ENCODE results near the gene RBM33.
"Not testable (repeated sequence)": the region's sequence is repeated elsewhere in the genome, so short reads cannot be mapped to it uniquely, and the experiment has no call there.

The RBM33 gene

GRCh38 chr7:155612658-155613057 is 31.8 kb upstream of the RBM33 start:
- Mint-ChIP-seq H3K4me3 (no peak overlapping the region), H3K27me3 (peaks cover 13% of the 10 kb centered on the region), H3K36me3 (ENCODE audit: low read depth) (peaks cover 10% of the 10 kb centered on the region), H3K27ac (no peak overlapping the region), H3K4me1 (no peaks in the 10 kb centered on the region), H3K9me3 (peaks cover 15% of the 10 kb centered on the region)
- ATAC-seq, result no peak
- no peak for DNase-seq

GRCh38 chr7:155615085-155615484 is 29.4 kb upstream of the RBM33 start:
- peaks cover 10% of the 10 kb centered on the region for H3K36me3 Mint-ChIP-seq (ENCODE audit: low read depth)
- not testable (repeated sequence) for H3K4me1 Mint-ChIP-seq, H3K4me3 Mint-ChIP-seq, ATAC-seq, DNase-seq, H3K27ac Mint-ChIP-seq
- peaks cover 12% of the 10 kb centered on the region for H3K27me3 Mint-ChIP-seq
- peaks cover 15% of the 10 kb centered on the region for H3K9me3 Mint-ChIP-seq

GRCh38 chr7:155618708-155619633 is 25.5 kb upstream of the RBM33 start:
- Mint-ChIP-seq H3K4me3 (no peak overlapping the region), H3K27me3 (no peaks in the 10 kb centered on the region), H3K36me3 (ENCODE audit: low read depth) (peaks cover 10% of the 10 kb centered on the region), H3K9me3 (peaks cover 15% of the 10 kb centered on the region), H3K27ac (no peak overlapping the region), H3K4me1 (no peaks in the 10 kb centered on the region)
- ATAC-seq (no peak), DNase-seq (no peak)

GRCh38 chr7:155619634-155620271 is 24.7 kb upstream of the RBM33 start:
- Mint-ChIP-seq H3K36me3 (ENCODE audit: low read depth) (peaks cover 10% of the 10 kb centered on the region), H3K27ac (no peak overlapping the region), H3K4me3 (no peak overlapping the region), H3K4me1 (no peaks in the 10 kb centered on the region), H3K27me3 (no peaks in the 10 kb centered on the region), H3K9me3 (peaks cover 14% of the 10 kb centered on the region)
- no peak for ATAC-seq
- DNase-seq, result no peak

- Mint-ChIP-seq H3K27me3 (no peaks in the 10 kb centered on the region), H3K27ac (no peak overlapping the region)
These were observed 24.0 kb upstream of the RBM33 start for GRCh38 chr7:155620497-155620896.

GRCh38 chr7:155621418-155621980 is 23.0 kb upstream of the RBM33 start:
- H3K27ac Mint-ChIP-seq, result no peak overlapping the region
- H3K4me3 Mint-ChIP-seq, result no peak overlapping the region
- H3K9me3 Mint-ChIP-seq, result peaks cover 7% of the 10 kb centered on the region
- peaks cover 5% of the 10 kb centered on the region for H3K36me3 Mint-ChIP-seq (ENCODE audit: low read depth)
- ATAC-seq (no peak), DNase-seq (no peak)
- H3K4me1 Mint-ChIP-seq, result no peaks in the 10 kb centered on the region
- no peaks in the 10 kb centered on the region for H3K27me3 Mint-ChIP-seq

More at GRCh38 chr7:155620497-155620896, 24.0 kb upstream of the RBM33 start:
- Mint-ChIP-seq H3K4me3 (no peak overlapping the region), H3K36me3 (ENCODE audit: low read depth) (peaks cover 5% of the 10 kb centered on the region), H3K9me3 (peaks cover 7% of the 10 kb centered on the region), H3K4me1 (no peaks in the 10 kb centered on the region)
- ATAC-seq, result no peak
- no peak for DNase-seq

- Mint-ChIP-seq H3K4me1 (no peaks in the 10 kb centered on the region), H3K9me3 (peaks cover 6% of the 10 kb centered on the region), H3K27ac (no peak overlapping the region), H3K27me3 (no peaks in the 10 kb centered on the region), H3K36me3 (ENCODE audit: low read depth) (no peaks in the 10 kb centered on the region), H3K4me3 (no peak overlapping the region)
- DNase-seq (no peak), ATAC-seq (no peak)
These were observed 20.0 kb upstream of the RBM33 start for GRCh38 chr7:155624412-155624811.

GRCh38 chr7:155625557-155625956 is 18.9 kb upstream of the RBM33 start:
- H3K4me3 Mint-ChIP-seq, result no peak overlapping the region
- ATAC-seq (no peak), DNase-seq (no peak)
- no peak overlapping the region for H3K27ac Mint-ChIP-seq
- peaks cover 14% of the 10 kb centered on the region for H3K9me3 Mint-ChIP-seq
- no peaks in the 10 kb centered on the region for H3K36me3 Mint-ChIP-seq (ENCODE audit: low read depth)
- peaks cover 4% of the 10 kb centered on the region for H3K4me1 Mint-ChIP-seq
- no peaks in the 10 kb centered on the region for H3K27me3 Mint-ChIP-seq

GRCh38 chr7:155629171-155629570 is 15.3 kb upstream of the RBM33 start:
- Mint-ChIP-seq H3K4me3 (no peak overlapping the region), H3K27ac (no peak overlapping the region), H3K36me3 (ENCODE audit: low read depth) (no peaks in the 10 kb centered on the region), H3K27me3 (peaks cover 3% of the 10 kb centered on the region), H3K4me1 (peaks cover 4% of the 10 kb centered on the region), H3K9me3 (peaks cover 27% of the 10 kb centered on the region)
- DNase-seq, result no peak
- ATAC-seq, result no peak

GRCh38 chr7:155631155-155631554 is 13.3 kb upstream of the RBM33 start:
- peaks cover 4% of the 10 kb centered on the region for H3K4me1 Mint-ChIP-seq
- DNase-seq, result no peak
- peaks cover 6% of the 10 kb centered on the region for H3K27me3 Mint-ChIP-seq
- H3K36me3 Mint-ChIP-seq (ENCODE audit: low read depth), result no peaks in the 10 kb centered on the region
- peaks cover 35% of the 10 kb centered on the region for H3K9me3 Mint-ChIP-seq
- H3K4me3 Mint-ChIP-seq, result no peak overlapping the region
- no peak overlapping the region for H3K27ac Mint-ChIP-seq
- ATAC-seq, result no peak

- DNase-seq (no peak), ATAC-seq (no peak)
- H3K27me3 Mint-ChIP-seq, result peaks cover 13% of the 10 kb centered on the region
- peaks cover 40% of the 10 kb centered on the region for H3K9me3 Mint-ChIP-seq
- H3K36me3 Mint-ChIP-seq (ENCODE audit: low read depth), result peaks cover 13% of the 10 kb centered on the region
- H3K4me3 Mint-ChIP-seq, result no peak overlapping the region
- H3K4me1 Mint-ChIP-seq, result no peaks in the 10 kb centered on the region
- H3K27ac Mint-ChIP-seq, result no peak overlapping the region
These were observed 8.6 kb upstream of the RBM33 start for GRCh38 chr7:155635817-155636216.

GRCh38 chr7:155637155-155637554 is 7.3 kb upstream of the RBM33 start:
- Mint-ChIP-seq H3K36me3 (ENCODE audit: low read depth) (peaks cover 26% of the 10 kb centered on the region), H3K9me3 (peaks cover 40% of the 10 kb centered on the region), H3K4me3 (no peak overlapping the region), H3K27me3 (peaks cover 13% of the 10 kb centered on the region), H3K27ac (no peak overlapping the region), H3K4me1 (peaks cover 1% of the 10 kb centered on the region)
- ATAC-seq, result no peak
- DNase-seq, result no peak

- Mint-ChIP-seq H3K36me3 (ENCODE audit: low read depth) (peaks cover 38% of the 10 kb centered on the region), H3K27me3 (peaks cover 13% of the 10 kb centered on the region), H3K4me3 (no peak overlapping the region), H3K4me1 (peaks cover 10% of the 10 kb centered on the region), H3K27ac (no peak overlapping the region), H3K9me3 (peaks cover 34% of the 10 kb centered on the region)
- ATAC-seq (no peak), DNase-seq (no peak)
These were observed 6.1 kb upstream of the RBM33 start for GRCh38 chr7:155638366-155638765.

- H3K9me3 Mint-ChIP-seq, result peaks cover 28% of the 10 kb centered on the region
- DNase-seq (no peak), ATAC-seq (no peak)
- peaks cover 10% of the 10 kb centered on the region for H3K27me3 Mint-ChIP-seq
- H3K36me3 Mint-ChIP-seq (ENCODE audit: low read depth), result peaks cover 47% of the 10 kb centered on the region
- H3K27ac Mint-ChIP-seq, result no peak overlapping the region
- peaks cover 19% of the 10 kb centered on the region for H3K4me1 Mint-ChIP-seq
- H3K4me3 Mint-ChIP-seq, result no peak overlapping the region
These were observed 4.4 kb upstream of the RBM33 start for GRCh38 chr7:155639958-155640520.
